AG04449 (cell line): ENCODE results near the gene GABPB1.

Experiments used
- CTCF ChIA-PET: fragments of 350-600 bp; formaldehyde crosslinking; extraction: SDS; loops from one replicate; lab custom pipeline; 2021; ENCODE audit warnings: antibody characterized with exemption; lab: Yijun Ruan, JAX
- POLR2A ChIA-PET: fragments of 400-600, 350-600 bp; formaldehyde crosslinking; extraction: SDS; loops from one replicate; lab custom pipeline; 2020; ENCODE audit warnings: antibody characterized with exemption, inconsistent platforms; lab: Yijun Ruan, JAX
- DNase-seq: peaks from one replicate; pipeline ENCODE4 v3.0.0-alpha.2; 2010; ENCODE audit warnings: low read depth, low spot score
- H3K4me3 ChIP-seq: 2 replicates; pipeline ENCODE4 v1.5.1; 2011; ENCODE audit warnings: low read depth, mild to moderate bottlenecking, control low read depth, low read length
- CTCF ChIP-seq: IDR thresholded peaks from one replicate; pipeline ENCODE4 v1.5.1; 2011; ENCODE audit warnings: mild to moderate bottlenecking, moderate library complexity, low read length, control low read depth, inconsistent platforms; ENCODE audit not compliant: insufficient read depth; ENCODE audit errors: missing control alignments

The GABPB1 gene

DNA sequence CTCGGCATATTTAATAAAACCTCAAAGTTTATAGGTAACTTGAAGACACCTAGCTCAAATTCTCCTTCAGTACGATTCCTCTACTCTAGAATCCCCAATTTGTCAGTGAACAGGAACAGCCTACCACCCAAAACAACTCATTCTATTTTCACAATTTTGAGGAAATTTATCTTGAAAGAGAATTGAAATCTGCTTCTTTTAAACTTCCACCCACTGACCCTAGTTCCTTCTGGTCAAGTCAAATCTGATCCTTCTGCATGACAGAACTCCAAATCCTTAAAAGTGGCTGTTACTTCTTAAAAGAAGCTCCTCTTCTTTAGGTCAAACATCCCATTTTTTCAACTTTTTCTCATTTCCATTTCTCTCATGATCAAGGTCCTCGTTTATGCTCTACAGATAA lies 4.4 kb downstream of the GABPB1 start:
- no peak for TF ChIP-seq CTCF
- no peak overlapping the region for H3K4me3 ChIP-seq
- CTCF ChIA-PET: interaction anchor here (1.9 kb wide), 1 partner anchor 35 kb away, joined by 5 read pairs; no protein-coding TSS in a partner anchor
- no peak for DNase-seq
- POLR2A ChIA-PET: no interaction called here

DNA sequence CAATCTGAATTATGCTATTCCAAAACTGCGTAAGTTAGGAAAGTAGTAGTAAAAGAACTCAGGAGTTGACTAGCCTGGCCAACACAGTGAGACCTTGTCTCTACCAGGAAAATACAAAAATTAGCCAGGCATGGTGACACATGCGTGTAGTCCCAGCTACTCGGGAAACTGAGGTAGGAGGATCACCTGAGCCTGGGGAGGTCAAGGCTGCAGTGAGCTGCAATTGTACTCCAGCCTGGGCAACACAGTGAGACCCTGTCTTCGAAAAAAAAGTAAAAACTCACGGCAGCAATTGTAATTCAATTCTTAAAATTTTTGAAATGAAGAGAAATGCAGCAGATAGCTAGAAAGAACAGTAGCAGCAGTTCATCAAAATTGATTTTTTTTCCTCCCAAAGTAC lies 9.7 kb downstream of the GABPB1 start:
- no peak overlapping the region for H3K4me3 ChIP-seq
- POLR2A ChIA-PET: no interaction called here
- DNase-seq: no peak
- no peak for TF ChIP-seq CTCF
- CTCF ChIA-PET: interaction anchor here (1.1 kb wide), 1 partner anchor 29 kb away, joined by 3 read pairs; no protein-coding TSS in a partner anchor

- DNase-seq: no peak
- POLR2A ChIA-PET: interaction anchor here (1.3 kb wide), 1 partner anchor 10 kb away, joined by 3 read pairs; no protein-coding TSS in a partner anchor
- no peak for TF ChIP-seq CTCF
- H3K4me3 ChIP-seq: no peak overlapping the region
- CTCF ChIA-PET: no interaction called here
These were observed 11.0 kb downstream of the GABPB1 start for GRCh38 chr15:50344006-50344464.

- no peak for DNase-seq
- no peak for TF ChIP-seq CTCF
- CTCF ChIA-PET: no interaction called here
- POLR2A ChIA-PET: no interaction called here
- H3K4me3 ChIP-seq: no peak overlapping the region
These were observed 13.3 kb downstream of the GABPB1 start for GRCh38 chr15:50341616-50342136.

- no peak for TF ChIP-seq CTCF
- ChIA-PET POLR2A (no interaction called here), CTCF (no interaction called here)
- no peak overlapping the region for H3K4me3 ChIP-seq
- DNase-seq: no peak
These were observed 14.6 kb downstream of the GABPB1 start for GRCh38 chr15:50340416-50340815.

GRCh38 chr15:50339717-50340116 lies 15.3 kb downstream of the GABPB1 start:
- DNase-seq: no peak
- ChIA-PET CTCF (interaction anchor here (1.2 kb wide), 1 partner anchor 195 kb away, joined by 3 read pairs; no protein-coding TSS in a partner anchor), POLR2A (interaction anchor here (0.6 kb wide), 2 partner anchors 13 to 183 kb away, joined by 3 read pairs; no protein-coding TSS in a partner anchor)
- TF ChIP-seq CTCF: no peak
- H3K4me3 ChIP-seq: no peak overlapping the region
